IPS-18a (cell line): ENCODE measurements around the gene PPIP5K2.
"Not testable (repeated sequence)": the region's sequence is repeated elsewhere in the genome, so short reads cannot be mapped to it uniquely, and the experiment has no call there.

Source experiments
- H3K27ac ChIP-seq: one replicate; pipeline ENCODE4 v1.5.1; 2013; ENCODE audit warnings: low read length
- H3K27me3 ChIP-seq: one replicate; pipeline ENCODE4 v1.6.1; 2013; ENCODE audit warnings: mild to moderate bottlenecking, low read length; ENCODE audit not compliant: control insufficient read depth, insufficient read depth
- H3K36me3 ChIP-seq: one replicate; pipeline ENCODE4 v1.6.1; 2013; ENCODE audit warnings: low read depth, low read length; ENCODE audit not compliant: control insufficient read depth
- H3K4me1 ChIP-seq: one replicate; pipeline ENCODE4 v1.6.1; 2013; ENCODE audit warnings: low read depth, low read length; ENCODE audit not compliant: control insufficient read depth
- H3K4me3 ChIP-seq: one replicate; pipeline ENCODE4 v1.5.1; 2013; ENCODE audit warnings: low read length
- H3K9ac ChIP-seq: one replicate; pipeline ENCODE4 v1.6.1; 2013; ENCODE audit warnings: mild to moderate bottlenecking, low read length, moderate library complexity
- H3K9me3 ChIP-seq: one replicate; pipeline ENCODE4 v1.6.1; 2013; ENCODE audit warnings: low read depth, low read length; ENCODE audit not compliant: control insufficient read depth

The PPIP5K2 gene

DNA sequence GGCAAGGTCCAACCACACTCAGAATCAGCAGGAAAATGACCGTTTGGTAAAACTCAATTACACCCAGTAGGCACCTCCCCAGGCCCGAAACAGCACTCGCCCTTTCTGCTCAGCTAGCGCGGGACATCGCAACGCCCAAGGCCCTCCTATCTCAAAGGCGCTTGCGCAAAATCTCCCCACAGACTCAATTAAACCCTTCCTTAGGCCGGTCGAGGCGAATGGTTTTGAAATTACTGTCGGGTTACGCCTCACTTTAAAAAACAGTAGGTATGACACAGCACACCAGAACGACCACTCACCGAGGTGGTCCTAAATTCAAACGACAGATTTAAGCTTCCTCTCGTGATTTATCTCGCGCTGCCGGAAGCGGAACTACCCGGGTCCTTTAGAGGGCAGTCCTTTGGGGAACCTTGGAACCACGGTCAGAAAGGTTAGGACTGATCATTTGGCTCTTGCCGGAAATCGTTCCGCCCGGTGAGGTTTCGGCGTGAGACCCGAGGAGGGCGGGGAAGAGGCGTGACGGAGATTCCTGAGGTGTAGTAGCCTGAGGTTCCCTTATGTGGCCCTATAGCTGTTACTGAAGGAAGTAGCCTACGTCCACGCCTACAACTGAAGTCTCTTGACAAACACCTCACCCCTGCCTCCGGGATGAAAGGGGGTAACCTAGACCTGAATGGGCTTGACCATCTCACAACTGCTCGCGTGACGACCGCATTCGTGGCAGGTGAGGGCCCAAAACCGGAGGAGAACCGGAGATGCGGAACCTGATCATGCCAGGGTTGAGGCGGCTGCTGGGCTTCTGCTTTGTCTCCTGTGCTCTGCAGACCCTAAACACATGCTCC lies at the start of gene PPIP5K2, which contains the start of gene GIN1:
Gene PPIP5K2 (plus strand): TSS at position 537 of the 842 bp plus-strand sequence. CDS start 9,289 bp downstream, outside the sequence.
Gene GIN1 (minus strand): TSS at position 374 of the 842 bp plus-strand sequence. CDS start 11,431 bp downstream, outside the sequence.
- H3K36me3 ChIP-seq, result no peaks in the 10 kb centered on the region
- peak within 1 kb of the TSS; percentile 92 for H3K9ac ChIP-seq
- no peaks in the 10 kb centered on the region for H3K9me3 ChIP-seq
- peak within 1 kb of the TSS; percentile 90 for H3K27ac ChIP-seq
- H3K4me1 ChIP-seq, result peaks cover 14% of the 10 kb centered on the region
- H3K4me3 ChIP-seq, result peak within 1 kb of the TSS; percentile 98
- no peaks in the 10 kb centered on the region for H3K27me3 ChIP-seq

DNA sequence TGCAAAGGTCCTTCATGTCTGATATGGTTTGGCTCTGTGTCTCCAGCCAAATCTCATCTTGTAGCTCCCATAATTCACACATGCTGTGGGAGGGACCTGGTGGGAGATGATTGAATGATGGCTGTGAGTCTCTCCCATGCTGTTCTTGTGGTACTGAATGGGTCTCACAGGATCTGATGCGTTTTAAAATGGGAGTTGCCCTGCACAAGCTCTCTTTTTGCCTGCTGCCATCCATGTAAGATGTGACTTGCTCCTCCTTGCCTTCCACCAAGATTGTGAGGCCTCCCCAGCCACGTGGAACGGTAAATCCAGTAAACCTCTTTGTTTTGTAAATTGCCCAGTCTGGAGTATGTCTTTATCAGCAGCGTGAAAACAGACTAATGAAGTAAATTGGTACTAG lies 46.6 kb upstream of the PPIP5K2 start:
- H3K9me3 ChIP-seq, H3K9ac ChIP-seq, H3K27me3 ChIP-seq, H3K4me3 ChIP-seq, H3K36me3 ChIP-seq, H3K4me1 ChIP-seq, H3K27ac ChIP-seq: not testable (repeated sequence)

DNA sequence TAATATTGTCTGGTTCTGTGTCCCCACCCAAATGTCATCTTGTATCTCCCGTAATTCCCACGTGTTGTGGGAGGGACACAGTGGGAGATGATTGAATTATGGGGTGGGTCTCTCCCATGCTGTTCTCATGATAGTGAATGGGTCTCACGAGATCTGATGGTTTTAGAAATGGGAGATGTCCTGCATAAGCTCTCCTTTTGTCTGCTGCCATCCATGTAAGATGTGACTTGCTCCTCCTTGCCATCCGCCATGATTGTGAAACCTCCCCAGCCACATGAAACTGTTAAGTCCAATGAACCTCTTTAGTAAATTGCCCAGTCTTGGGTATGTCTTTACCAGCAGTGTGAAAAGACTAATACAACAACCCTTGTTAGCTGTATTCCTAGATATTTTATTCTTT lies 44.7 kb upstream of the PPIP5K2 start:
- H3K27me3 ChIP-seq, result no peaks in the 10 kb centered on the region
- H3K27ac ChIP-seq, result no peak overlapping the region
- H3K9ac ChIP-seq, result no peak overlapping the region
- no peak overlapping the region for H3K4me3 ChIP-seq
- H3K9me3 ChIP-seq, result peaks cover 20% of the 10 kb centered on the region
- no peaks in the 10 kb centered on the region for H3K4me1 ChIP-seq
- no peaks in the 10 kb centered on the region for H3K36me3 ChIP-seq

- Histone ChIP-seq H3K4me3 (no peak overlapping the region), H3K36me3 (peaks cover 2% of the 10 kb centered on the region), H3K27me3 (no peaks in the 10 kb centered on the region), H3K27ac (no peak overlapping the region), H3K4me1 (no peaks in the 10 kb centered on the region), H3K9ac (no peak overlapping the region), H3K9me3 (peaks cover 28% of the 10 kb centered on the region)
Observed at GRCh38 chr5:103079796-103080195, 40.3 kb upstream of the PPIP5K2 start.

DNA sequence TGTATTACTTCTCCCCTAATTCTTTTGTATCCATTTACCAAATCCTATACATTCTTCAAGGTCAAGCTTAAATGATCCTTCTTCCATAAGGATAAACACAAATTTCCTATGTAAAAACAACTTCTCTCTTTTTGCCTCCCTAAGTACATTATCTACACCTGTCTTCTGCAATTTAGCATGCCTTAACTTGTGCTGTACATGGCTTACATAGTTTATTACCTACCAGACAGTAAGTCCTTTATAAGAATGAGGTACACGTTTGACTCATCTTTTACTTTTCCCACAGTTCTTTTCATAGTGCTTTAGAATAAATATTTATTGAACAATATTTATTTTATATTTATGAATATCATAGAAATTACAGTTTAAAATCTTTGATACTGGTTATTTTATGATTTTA lies 33.6 kb upstream of the PPIP5K2 start:
- Histone ChIP-seq H3K4me3 (no peak overlapping the region), H3K9me3 (peaks cover 9% of the 10 kb centered on the region), H3K27ac (no peak overlapping the region), H3K27me3 (no peaks in the 10 kb centered on the region), H3K36me3 (peaks cover 4% of the 10 kb centered on the region), H3K4me1 (no peaks in the 10 kb centered on the region), H3K9ac (no peak overlapping the region)

DNA sequence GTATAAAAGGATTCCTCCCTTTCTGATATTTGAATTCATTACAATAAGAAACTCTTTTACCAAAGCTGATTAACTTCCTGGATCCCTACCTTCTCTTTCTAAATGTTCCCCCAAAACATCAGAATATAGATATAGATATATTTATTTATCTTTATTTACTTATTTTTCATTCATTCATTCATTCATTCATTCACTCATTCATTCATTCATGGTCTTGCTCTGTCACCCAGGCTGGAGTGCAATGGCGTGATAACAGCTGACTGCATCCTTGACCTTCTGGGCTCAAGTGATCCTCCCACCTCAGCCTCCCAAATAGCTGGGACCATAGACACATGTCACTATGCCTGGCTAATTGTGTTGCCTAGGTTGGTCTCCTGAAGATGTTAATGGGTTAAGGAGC lies 30.8 kb upstream of the PPIP5K2 start:
- no peak overlapping the region for H3K9ac ChIP-seq
- no peaks in the 10 kb centered on the region for H3K4me1 ChIP-seq
- H3K4me3 ChIP-seq, result no peak overlapping the region
- H3K27ac ChIP-seq, result no peak overlapping the region
- H3K27me3 ChIP-seq, result no peaks in the 10 kb centered on the region
- H3K9me3 ChIP-seq, result peaks cover 5% of the 10 kb centered on the region
- peaks cover 4% of the 10 kb centered on the region for H3K36me3 ChIP-seq

DNA sequence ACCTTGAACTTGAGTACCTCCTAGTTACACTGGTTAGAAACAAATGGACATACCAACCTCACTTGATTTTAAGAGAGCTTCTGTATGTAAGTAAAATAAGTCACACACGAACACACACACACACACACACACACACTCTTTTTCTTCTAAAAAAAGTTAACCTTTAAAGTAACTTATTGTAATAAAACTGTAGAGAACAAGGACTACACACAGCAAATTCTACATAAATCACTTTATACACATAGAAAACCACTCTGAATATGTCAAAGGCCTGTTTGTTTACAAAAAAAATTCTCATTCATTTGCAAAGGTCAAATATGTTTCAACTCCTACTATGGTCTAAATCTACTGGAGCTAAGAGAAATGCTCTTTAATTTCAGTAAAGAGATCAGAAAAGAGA lies 29.3 kb upstream of the PPIP5K2 start:
- no peaks in the 10 kb centered on the region for H3K9me3 ChIP-seq
- no peaks in the 10 kb centered on the region for H3K27me3 ChIP-seq
- H3K36me3 ChIP-seq, result no peaks in the 10 kb centered on the region
- H3K27ac ChIP-seq, result no peak overlapping the region
- H3K4me3 ChIP-seq, result no peak overlapping the region
- H3K4me1 ChIP-seq, result no peaks in the 10 kb centered on the region
- H3K9ac ChIP-seq, result no peak overlapping the region

GRCh38 chr5:103092676-103093075 lies 27.4 kb upstream of the PPIP5K2 start:
- no peaks in the 10 kb centered on the region for H3K27me3 ChIP-seq
- H3K4me3 ChIP-seq, result no peak overlapping the region
- H3K4me1 ChIP-seq, result no peaks in the 10 kb centered on the region
- H3K36me3 ChIP-seq, result no peaks in the 10 kb centered on the region
- no peak overlapping the region for H3K9ac ChIP-seq
- H3K9me3 ChIP-seq, result no peaks in the 10 kb centered on the region
- H3K27ac ChIP-seq, result no peak overlapping the region

- Histone ChIP-seq H3K36me3 (no peaks in the 10 kb centered on the region), H3K27me3 (no peaks in the 10 kb centered on the region), H3K27ac (no peak overlapping the region), H3K4me3 (no peak overlapping the region), H3K4me1 (no peaks in the 10 kb centered on the region), H3K9ac (no peak overlapping the region), H3K9me3 (no peaks in the 10 kb centered on the region)
Observed at GRCh38 chr5:103093727-103094126, 26.4 kb upstream of the PPIP5K2 start.

DNA sequence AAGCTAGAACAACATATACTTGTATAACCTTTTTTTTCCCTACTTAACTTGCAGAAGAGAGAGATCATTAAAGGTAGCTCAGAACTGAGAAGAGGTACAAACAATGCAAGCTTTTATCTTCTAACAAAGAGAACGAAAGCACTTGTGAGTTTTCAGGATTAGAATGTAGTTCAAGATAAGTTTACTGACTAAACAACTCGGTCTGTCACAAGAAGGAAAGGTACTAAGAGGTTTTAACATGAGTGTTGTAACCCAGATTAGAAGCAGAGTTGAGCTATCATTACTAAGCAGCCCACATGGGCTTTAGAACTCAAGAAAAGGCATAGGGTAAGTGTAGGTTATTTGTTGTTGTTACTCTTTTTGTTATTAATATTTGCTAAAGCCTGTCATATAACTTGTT lies 25.4 kb upstream of the PPIP5K2 start:
- Histone ChIP-seq H3K36me3 (no peaks in the 10 kb centered on the region), H3K9ac (no peak overlapping the region), H3K9me3 (no peaks in the 10 kb centered on the region), H3K4me3 (no peak overlapping the region), H3K4me1 (no peaks in the 10 kb centered on the region), H3K27me3 (no peaks in the 10 kb centered on the region), H3K27ac (no peak overlapping the region)

- Histone ChIP-seq H3K36me3 (peaks cover 2% of the 10 kb centered on the region), H3K9ac (no peak overlapping the region), H3K27ac (no peak overlapping the region), H3K4me1 (no peaks in the 10 kb centered on the region), H3K4me3 (no peak overlapping the region), H3K27me3 (no peaks in the 10 kb centered on the region), H3K9me3 (no peaks in the 10 kb centered on the region)
Observed at GRCh38 chr5:103098993-103099392, 21.1 kb upstream of the PPIP5K2 start.
